Osteocyte (in vitro differentiated cells): ENCODE measurements around the gene C4orf50. TPM values are rescaled to one million over a fixed set of nuclear protein-coding genes. Genes with fewer than 3 reads are reported as not detected.

ENCODE experiments used
- DNase-seq: peaks from one replicate; pipeline ENCODE4 v3.0.0; 2021; ENCODE audit warnings: mixed read lengths; ENCODE audit not compliant: unreplicated experiment; ENCODE audit errors: extremely low spot score
- H3K27ac Mint-ChIP-seq: one replicate; pipeline ENCODE4 v1.8.0; 2021; ENCODE audit warnings: mild to moderate bottlenecking, mixed read lengths; ENCODE audit not compliant: unreplicated experiment
- H3K27me3 Mint-ChIP-seq: one replicate; pipeline ENCODE4 v1.8.0; 2021; ENCODE audit warnings: mixed read lengths; ENCODE audit not compliant: unreplicated experiment
- H3K36me3 Mint-ChIP-seq: one replicate; pipeline ENCODE4 v1.8.0; 2021; ENCODE audit warnings: mixed read lengths; ENCODE audit not compliant: unreplicated experiment
- H3K4me1 Mint-ChIP-seq: one replicate; pipeline ENCODE4 v1.8.0; 2021; ENCODE audit warnings: mixed read lengths; ENCODE audit not compliant: unreplicated experiment
- H3K4me3 Mint-ChIP-seq: one replicate; pipeline ENCODE4 v1.8.0; 2021; ENCODE audit warnings: mild to moderate bottlenecking, moderate library complexity, mixed read lengths; ENCODE audit not compliant: unreplicated experiment
- H3K9me3 Mint-ChIP-seq: one replicate; pipeline ENCODE4 v1.8.0; 2021; ENCODE audit warnings: mixed read lengths; ENCODE audit not compliant: unreplicated experiment
- total RNA-seq: library from RNA; stranded (reverse); gene quantifications from 2 replicates; pipeline ENCODE4 v1.2.1, GENCODE V29; 2021
- TF ChIP-seq, protein P1 (sequence below): fragments of 200-600 bp; sonication (generic); IDR thresholded peaks from 2 replicates; pipeline ENCODE4 v1.5.0; 2021; ENCODE audit warnings: antibody characterized with exemption, mild to moderate bottlenecking, moderate library complexity

The C4orf50 gene
- total RNA-seq, 1 donor from 2014 or later: not detected

DNA sequence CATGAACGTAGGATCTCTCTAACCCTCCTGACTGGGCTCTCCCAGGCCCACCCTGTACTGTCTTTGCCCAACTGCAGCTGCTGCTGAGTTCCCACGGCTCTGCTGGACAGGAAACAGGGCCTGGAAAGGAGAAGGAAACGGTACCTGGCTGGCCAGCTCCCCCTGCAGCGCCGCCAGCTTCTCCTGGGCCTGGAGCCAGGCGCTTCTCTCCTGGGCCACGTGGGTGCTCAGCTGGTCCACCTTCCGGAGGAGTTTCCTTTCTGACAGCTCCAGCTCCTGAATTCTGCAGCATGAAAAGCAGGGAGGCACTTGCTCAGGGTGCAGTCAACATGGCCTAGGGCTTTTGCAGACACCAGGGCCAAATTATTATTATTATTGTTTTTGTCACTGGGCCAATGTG is 6.5 kb downstream of the C4orf50 start:
- H3K4me3 Mint-ChIP-seq: no peak overlapping the region
- H3K27ac Mint-ChIP-seq: no peak overlapping the region
- no peak for DNase-seq
- no peaks in the 10 kb centered on the region for H3K36me3 Mint-ChIP-seq
- H3K9me3 Mint-ChIP-seq: no peaks in the 10 kb centered on the region
- no peaks in the 10 kb centered on the region for H3K4me1 Mint-ChIP-seq
- H3K27me3 Mint-ChIP-seq: peaks cover 19% of the 10 kb centered on the region
- TF ChIP-seq, protein P1, sequence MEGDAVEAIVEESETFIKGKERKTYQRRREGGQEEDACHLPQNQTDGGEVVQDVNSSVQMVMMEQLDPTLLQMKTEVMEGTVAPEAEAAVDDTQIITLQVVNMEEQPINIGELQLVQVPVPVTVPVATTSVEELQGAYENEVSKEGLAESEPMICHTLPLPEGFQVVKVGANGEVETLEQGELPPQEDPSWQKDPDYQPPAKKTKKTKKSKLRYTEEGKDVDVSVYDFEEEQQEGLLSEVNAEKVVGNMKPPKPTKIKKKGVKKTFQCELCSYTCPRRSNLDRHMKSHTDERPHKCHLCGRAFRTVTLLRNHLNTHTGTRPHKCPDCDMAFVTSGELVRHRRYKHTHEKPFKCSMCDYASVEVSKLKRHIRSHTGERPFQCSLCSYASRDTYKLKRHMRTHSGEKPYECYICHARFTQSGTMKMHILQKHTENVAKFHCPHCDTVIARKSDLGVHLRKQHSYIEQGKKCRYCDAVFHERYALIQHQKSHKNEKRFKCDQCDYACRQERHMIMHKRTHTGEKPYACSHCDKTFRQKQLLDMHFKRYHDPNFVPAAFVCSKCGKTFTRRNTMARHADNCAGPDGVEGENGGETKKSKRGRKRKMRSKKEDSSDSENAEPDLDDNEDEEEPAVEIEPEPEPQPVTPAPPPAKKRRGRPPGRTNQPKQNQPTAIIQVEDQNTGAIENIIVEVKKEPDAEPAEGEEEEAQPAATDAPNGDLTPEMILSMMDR: no peak

DNA sequence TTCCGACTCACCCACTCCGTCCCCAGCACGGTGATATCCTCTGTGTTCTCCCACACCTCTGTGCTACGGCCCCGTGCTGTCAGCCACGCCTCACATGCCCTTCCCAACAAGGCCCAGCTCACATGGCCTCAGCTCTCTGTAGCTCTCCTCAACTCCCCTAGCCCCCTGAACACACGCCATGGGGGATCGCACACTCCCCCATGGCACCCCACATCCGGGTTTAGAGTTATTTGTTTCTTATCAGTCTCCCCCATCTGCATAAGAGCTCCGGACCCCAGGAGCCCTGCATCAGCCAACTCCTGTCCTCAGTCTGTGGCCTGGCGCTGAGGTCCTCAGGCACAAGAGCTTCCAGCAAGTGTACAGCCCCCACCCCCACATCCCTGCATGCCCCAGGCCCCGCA is 7.0 kb downstream of the C4orf50 start:
- no peak for DNase-seq
- TF ChIP-seq, protein P1: no peak
- Mint-ChIP-seq H3K4me1 (no peaks in the 10 kb centered on the region), H3K27me3 (peaks cover 19% of the 10 kb centered on the region), H3K36me3 (no peaks in the 10 kb centered on the region), H3K4me3 (no peak overlapping the region), H3K27ac (no peak overlapping the region), H3K9me3 (no peaks in the 10 kb centered on the region)

GRCh38 chr4:6010789-6011188 is 7.4 kb downstream of the C4orf50 start:
- Mint-ChIP-seq H3K4me1 (no peaks in the 10 kb centered on the region), H3K27me3 (peaks cover 19% of the 10 kb centered on the region), H3K27ac (no peak overlapping the region), H3K9me3 (no peaks in the 10 kb centered on the region), H3K4me3 (no peak overlapping the region), H3K36me3 (no peaks in the 10 kb centered on the region)
- TF ChIP-seq, protein P1: no peak
- DNase-seq: no peak

GRCh38 chr4:6009452-6009851 is 8.8 kb downstream of the C4orf50 start:
- no peak for DNase-seq
- Mint-ChIP-seq H3K27ac (no peak overlapping the region), H3K27me3 (peaks cover 16% of the 10 kb centered on the region)

GRCh38 chr4:6008766-6009385 is 9.4 kb downstream of the C4orf50 start:
- peaks cover 16% of the 10 kb centered on the region for H3K27me3 Mint-ChIP-seq
- H3K4me1 Mint-ChIP-seq: no peaks in the 10 kb centered on the region
- H3K36me3 Mint-ChIP-seq: no peaks in the 10 kb centered on the region
- DNase-seq: no peak
- H3K27ac Mint-ChIP-seq: no peak overlapping the region
- H3K4me3 Mint-ChIP-seq: no peak overlapping the region
- TF ChIP-seq, protein P1: no peak
- H3K9me3 Mint-ChIP-seq: no peaks in the 10 kb centered on the region

More at GRCh38 chr4:6009452-6009851, 8.8 kb downstream of the C4orf50 start:
- TF ChIP-seq, protein P1: no peak
- Mint-ChIP-seq H3K36me3 (no peaks in the 10 kb centered on the region), H3K4me3 (no peak overlapping the region), H3K9me3 (no peaks in the 10 kb centered on the region), H3K4me1 (no peaks in the 10 kb centered on the region)
